ENCODE results near the gene ARHGAP44. TPM values are rescaled to one million over a fixed set of nuclear protein-coding genes. Genes with fewer than 3 reads are reported as not detected.
"Not testable (repeated sequence)": the region's sequence is repeated elsewhere in the genome, so short reads cannot be mapped to it uniquely, and the experiment has no call there.

The ARHGAP44 gene
- polyA plus RNA-seq, 1 donor (not counting 4 experiments of a cell fraction or from before 2014, with no cell fraction given) = 2.2 TPM

DNA sequence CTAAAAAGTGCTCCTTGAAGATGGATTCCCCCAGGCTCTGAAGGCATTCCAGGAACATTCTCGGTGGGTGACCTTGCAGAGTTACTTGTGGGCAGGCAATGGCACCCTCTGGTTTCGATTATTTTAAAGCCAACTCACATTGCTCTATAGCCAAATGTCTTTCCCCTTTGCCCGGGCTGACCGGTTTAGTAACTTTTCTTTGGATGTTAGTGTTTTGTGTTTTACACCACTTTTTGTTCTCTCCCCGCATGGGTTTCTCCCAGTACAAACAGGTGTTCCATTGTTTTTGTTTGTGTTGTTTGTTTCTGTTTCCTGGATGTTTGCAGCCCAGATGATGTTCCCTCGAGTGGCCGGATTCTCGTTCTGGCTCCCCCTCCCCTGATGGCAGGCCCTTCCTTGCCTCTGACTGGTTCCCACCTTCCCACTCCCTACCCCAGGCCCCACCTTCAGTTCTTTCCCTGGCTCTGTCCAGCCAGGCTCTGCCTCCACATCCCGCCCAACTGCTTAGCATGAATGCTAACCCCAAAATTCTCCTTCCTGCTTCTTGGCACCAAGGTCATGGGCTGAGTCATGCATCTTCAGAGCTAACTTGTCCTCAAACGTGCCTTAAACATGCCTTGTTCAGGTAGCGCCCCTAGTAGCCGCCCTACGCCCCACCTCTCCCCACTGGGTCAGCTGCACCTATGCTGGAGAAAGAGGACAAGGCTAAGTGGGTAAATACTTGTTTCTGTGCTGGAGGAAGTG is 187.9 kb downstream of the ARHGAP44 start:
- dilution Hi-C loops (cut with MboI; ENCODE audit: extremely low pct_ligation_motif_present, low sequenced_read_pairs) = no loop called here
- Histone ChIP-seq H3K79me2 (ENCODE audit: control insufficient read depth, insufficient read depth, low read length) (no peaks in the 10 kb centered on the region), H3K9me3 (ENCODE audit: control insufficient read depth, low read depth, low read length) (no peaks in the 10 kb centered on the region), H3K9ac (ENCODE audit: control insufficient read depth, extremely low read depth, insufficient read depth, low read length) (no peak overlapping the region), H3K36me3 (ENCODE audit: control insufficient read depth in 2 of 2, extremely low read depth in 1 of 2, insufficient read depth in 2 of 2, low read length in 2 of 2) (no peaks in the 10 kb centered on the region), H3K4me2 (ENCODE audit: control insufficient read depth, extremely low read depth, insufficient read depth, low read depth, low read length) (no peak overlapping the region), H3K9me1 (ENCODE audit: control insufficient read depth, extremely low read depth, insufficient read depth, low read length) (no peaks in the 10 kb centered on the region), H3K4me1 (ENCODE audit: control insufficient read depth, extremely low read depth, insufficient read depth, low read length) (peaks cover 6% of the 10 kb centered on the region), H3K4me3 (ENCODE audit: control insufficient read depth in 2 of 3, extremely low read depth in 1 of 3, insufficient read depth in 2 of 3, low read depth in 1 of 3, low read length in 3 of 3) (no peak overlapping the region), H3K27ac (ENCODE audit: control insufficient read depth, insufficient read depth, low read length) (no peak overlapping the region), H2AFZ (ENCODE audit: control insufficient read depth, low read length) (peak overlapping the region; percentile 51), H4K20me1 (ENCODE audit: control insufficient read depth, extremely low read depth, insufficient read depth, low read length) (no peaks in the 10 kb centered on the region), H3K27me3 (ENCODE audit: control insufficient read depth, extremely low read depth, insufficient read depth, low read length) (peaks cover 8% of the 10 kb centered on the region)
- TF ChIP-seq EZH2 (IDR thresholded peaks at IDR 0.05; ENCODE audit: low read length) (no peak), CTCF (optimal IDR thresholded peaks at IDR 0.05 in 1 of 3, IDR thresholded peaks at IDR 0.05 in 1 of 3, conservative IDR thresholded peaks at IDR 0.05 in 1 of 3; ENCODE audit: extremely low read depth in 1 of 3, insufficient read depth in 2 of 3, low read length in 3 of 3) (no peak)
- DNase-seq (ENCODE audit: low read depth, low spot score) = peak; percentile 28
- FAIRE-seq = no peak

DNA sequence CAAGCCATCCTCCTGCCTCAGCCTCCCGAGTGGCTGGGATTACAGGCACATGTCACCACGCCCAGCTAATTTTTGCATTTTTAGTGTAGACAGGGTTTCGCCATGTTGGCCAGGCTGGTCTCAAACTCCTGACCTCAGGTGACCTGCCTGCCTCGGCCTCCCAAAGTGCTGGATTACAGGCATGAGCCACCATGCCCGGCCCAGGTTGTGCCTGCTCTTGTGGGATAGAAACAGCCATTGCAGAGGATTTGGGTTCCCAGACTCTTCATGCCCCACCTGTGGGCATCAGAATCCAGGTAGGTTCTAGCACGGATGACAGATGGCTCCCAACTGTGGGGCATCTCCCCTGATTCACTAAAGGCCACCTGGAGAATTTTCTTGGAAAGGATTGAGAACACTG is 189.5 kb downstream of the ARHGAP44 start:
- H3K9me1 ChIP-seq (ENCODE audit: control insufficient read depth, extremely low read depth, insufficient read depth, low read length); H3K79me2 ChIP-seq (ENCODE audit: control insufficient read depth, insufficient read depth, low read length); dilution Hi-C loops (cut with MboI; ENCODE audit: extremely low pct_ligation_motif_present, low sequenced_read_pairs); H3K27me3 ChIP-seq (ENCODE audit: control insufficient read depth, extremely low read depth, insufficient read depth, low read length); H3K9me3 ChIP-seq (ENCODE audit: control insufficient read depth, low read depth, low read length); DNase-seq (ENCODE audit: low read depth, low spot score); FAIRE-seq; H3K4me2 ChIP-seq (ENCODE audit: control insufficient read depth, extremely low read depth, insufficient read depth, low read depth, low read length); H3K4me1 ChIP-seq (ENCODE audit: control insufficient read depth, extremely low read depth, insufficient read depth, low read length); H4K20me1 ChIP-seq (ENCODE audit: control insufficient read depth, extremely low read depth, insufficient read depth, low read length); H3K4me3 ChIP-seq (ENCODE audit: control insufficient read depth in 2 of 3, extremely low read depth in 1 of 3, insufficient read depth in 2 of 3, low read depth in 1 of 3, low read length in 3 of 3); H3K27ac ChIP-seq (ENCODE audit: control insufficient read depth, insufficient read depth, low read length); H2AFZ ChIP-seq (ENCODE audit: control insufficient read depth, low read length); H3K36me3 ChIP-seq (ENCODE audit: control insufficient read depth in 2 of 2, extremely low read depth in 1 of 2, insufficient read depth in 2 of 2, low read length in 2 of 2); H3K9ac ChIP-seq (ENCODE audit: control insufficient read depth, extremely low read depth, insufficient read depth, low read length): not testable (repeated sequence)

DNA sequence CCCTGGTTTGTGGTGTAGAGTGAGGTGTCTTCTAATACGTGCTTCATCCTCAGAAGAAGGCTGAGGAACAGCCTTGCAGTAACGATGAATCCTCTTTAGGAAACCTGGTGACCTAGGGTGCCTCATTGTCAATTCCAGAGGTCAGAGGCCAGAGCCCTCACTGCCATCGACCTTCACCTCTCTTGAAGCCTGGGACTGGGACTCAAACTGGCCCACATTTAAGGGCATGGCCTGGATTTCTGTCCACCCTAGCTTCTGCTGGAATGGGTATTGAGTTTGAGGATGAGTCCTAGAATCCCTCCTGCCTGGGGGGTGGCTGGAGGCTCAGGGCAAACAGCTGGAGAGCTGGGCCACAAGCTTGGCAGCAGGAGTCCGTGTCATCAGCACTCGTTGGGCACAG is 189.9 kb downstream of the ARHGAP44 start:
- H3K36me3 ChIP-seq (ENCODE audit: control insufficient read depth in 2 of 2, extremely low read depth in 1 of 2, insufficient read depth in 2 of 2, low read length in 2 of 2) = no peaks in the 10 kb centered on the region
- H3K9ac ChIP-seq (ENCODE audit: control insufficient read depth, extremely low read depth, insufficient read depth, low read length) = no peak overlapping the region
- no peak for FAIRE-seq
- no peak overlapping the region for H3K4me3 ChIP-seq (ENCODE audit: control insufficient read depth in 2 of 3, extremely low read depth in 1 of 3, insufficient read depth in 2 of 3, low read depth in 1 of 3, low read length in 3 of 3)
- dilution Hi-C loops (cut with MboI; ENCODE audit: extremely low pct_ligation_motif_present, low sequenced_read_pairs) = no loop called here
- H2AFZ ChIP-seq (ENCODE audit: control insufficient read depth, low read length) = no peak overlapping the region
- no peaks in the 10 kb centered on the region for H4K20me1 ChIP-seq (ENCODE audit: control insufficient read depth, extremely low read depth, insufficient read depth, low read length)
- H3K4me2 ChIP-seq (ENCODE audit: control insufficient read depth, extremely low read depth, insufficient read depth, low read depth, low read length) = no peak overlapping the region
- TF ChIP-seq EZH2 (IDR thresholded peaks at IDR 0.05; ENCODE audit: low read length) = no peak
- no peak for TF ChIP-seq CTCF (optimal IDR thresholded peaks at IDR 0.05 in 1 of 3, IDR thresholded peaks at IDR 0.05 in 1 of 3, conservative IDR thresholded peaks at IDR 0.05 in 1 of 3; ENCODE audit: extremely low read depth in 1 of 3, insufficient read depth in 2 of 3, low read length in 3 of 3)
- no peaks in the 10 kb centered on the region for H3K79me2 ChIP-seq (ENCODE audit: control insufficient read depth, insufficient read depth, low read length)
- H3K9me3 ChIP-seq (ENCODE audit: control insufficient read depth, low read depth, low read length) = no peaks in the 10 kb centered on the region
- no peaks in the 10 kb centered on the region for H3K27me3 ChIP-seq (ENCODE audit: control insufficient read depth, extremely low read depth, insufficient read depth, low read length)
- no peak overlapping the region for H3K27ac ChIP-seq (ENCODE audit: control insufficient read depth, insufficient read depth, low read length)
- no peak for DNase-seq (ENCODE audit: low read depth, low spot score)
- H3K9me1 ChIP-seq (ENCODE audit: control insufficient read depth, extremely low read depth, insufficient read depth, low read length) = no peaks in the 10 kb centered on the region
- peaks cover 6% of the 10 kb centered on the region for H3K4me1 ChIP-seq (ENCODE audit: control insufficient read depth, extremely low read depth, insufficient read depth, low read length)
